ENCODE data around the gene BTBD8.

GRCh38 chr1:92134331-92134730 is 54.2 kb downstream of the BTBD8 start:
- no peak for TF ChIP-seq CTCF (IDR thresholded peaks at IDR 0.05)
- TF ChIP-seq POLR2A (IDR thresholded peaks at IDR 0.05), result no peak
